HCT116 (cell line): Measurements from ENCODE around the gene SCFD2.

Experiments used
- CTCF ChIP-seq, 3 experiments: fragments of 200-600 bp in 1 of 3; sonication (generic) in 1 of 3; IDR thresholded peaks in 2 of 3; conservative IDR thresholded peaks in 1 of 3; 2 replicates each; pipeline ENCODE4 v1.5.1; 2012 to 2017; ENCODE audit warnings: low read depth in 2 of 3, low read length in 2 of 3, antibody characterized with exemption in 1 of 3, borderline replicate concordance in 1 of 3, control low read depth in 1 of 3, mild to moderate bottlenecking in 1 of 3, mixed read lengths in 1 of 3, mixed run types in 1 of 3, moderate library complexity in 1 of 3; ENCODE audit not compliant: insufficient read depth in 1 of 3
- EZH2 ChIP-seq: fragments of 200-600 bp; sonication (generic); IDR thresholded peaks from 2 replicates; pipeline ENCODE4 v1.6.1; 2017; ENCODE audit warnings: antibody characterized with exemption, mixed run types
- MAX ChIP-seq: IDR thresholded peaks from 2 replicates; pipeline ENCODE4 v1.6.1; 2012
- POLR2A ChIP-seq: IDR thresholded peaks from 2 replicates; pipeline ENCODE4 v1.7.0; 2011; ENCODE audit warnings: borderline replicate concordance; ENCODE audit not compliant: insufficient read depth, insufficient read length; ENCODE audit errors: extremely low read depth
- POLR2AphosphoS5 ChIP-seq: IDR thresholded peaks from 2 replicates; pipeline ENCODE4 v1.6.1; 2011; ENCODE audit warnings: mild to moderate bottlenecking, low read depth, low read length, moderate library complexity
- SIN3A ChIP-seq: IDR thresholded peaks from 2 replicates; pipeline ENCODE4 v1.6.1; 2012; ENCODE audit warnings: low read depth
- SP1 ChIP-seq: IDR thresholded peaks from 2 replicates; pipeline ENCODE4 v1.6.1; 2012; ENCODE audit warnings: low read depth
- YY1 ChIP-seq: IDR thresholded peaks from 2 replicates; pipeline ENCODE4 v1.6.1; 2011; ENCODE audit warnings: low read length, low read depth, moderate library complexity, mild to moderate bottlenecking; ENCODE audit not compliant: insufficient replicate concordance; ENCODE audit errors: extremely low read depth
- ZBTB33 ChIP-seq: IDR thresholded peaks from 2 replicates; pipeline ENCODE4 v1.6.1; 2011; ENCODE audit warnings: mild to moderate bottlenecking, low read length, moderate library complexity; ENCODE audit not compliant: insufficient replicate concordance; ENCODE audit errors: extremely low read depth
- ZFX ChIP-seq: fragments of 450-650 bp; IDR thresholded peaks from 2 replicates; pipeline ENCODE4 v1.6.1; 2017
- ZNF274 ChIP-seq: fragments of 200-500 bp; sonication (Bioruptor generic); IDR thresholded peaks from 2 replicates; pipeline ENCODE4 v1.6.1; 2014; ENCODE audit warnings: mild to moderate bottlenecking, low read depth, low read length, inconsistent platforms

- TF ChIP-seq CTCF (IDR thresholded peaks at IDR 0.05 in 2 of 3, conservative IDR thresholded peaks at IDR 0.05 in 1 of 3; ENCODE audit: borderline replicate concordance in 1 of 3, insufficient read depth in 1 of 3, low read depth in 2 of 3, low read length in 2 of 3) (no peak), MAX (no peak), POLR2A (no peak), ZBTB33 (no peak), ZNF274 (no peak), ZFX (no peak), SP1 (no peak), EZH2 (no peak), YY1 (no peak), SIN3A (no peak), POLR2AphosphoS5 (no peak)
Measured at GRCh38 chr4:52866734-52867133, 499.1 kb downstream of the SCFD2 start.
